ENCODE data around the gene MYT1. TPM values are rescaled to one million over a fixed set of nuclear protein-coding genes. Genes with fewer than 3 reads are reported as not detected.

MYT1 gene
- total RNA-seq, 1 experiment from 2014 or later = 2.0 TPM

DNA sequence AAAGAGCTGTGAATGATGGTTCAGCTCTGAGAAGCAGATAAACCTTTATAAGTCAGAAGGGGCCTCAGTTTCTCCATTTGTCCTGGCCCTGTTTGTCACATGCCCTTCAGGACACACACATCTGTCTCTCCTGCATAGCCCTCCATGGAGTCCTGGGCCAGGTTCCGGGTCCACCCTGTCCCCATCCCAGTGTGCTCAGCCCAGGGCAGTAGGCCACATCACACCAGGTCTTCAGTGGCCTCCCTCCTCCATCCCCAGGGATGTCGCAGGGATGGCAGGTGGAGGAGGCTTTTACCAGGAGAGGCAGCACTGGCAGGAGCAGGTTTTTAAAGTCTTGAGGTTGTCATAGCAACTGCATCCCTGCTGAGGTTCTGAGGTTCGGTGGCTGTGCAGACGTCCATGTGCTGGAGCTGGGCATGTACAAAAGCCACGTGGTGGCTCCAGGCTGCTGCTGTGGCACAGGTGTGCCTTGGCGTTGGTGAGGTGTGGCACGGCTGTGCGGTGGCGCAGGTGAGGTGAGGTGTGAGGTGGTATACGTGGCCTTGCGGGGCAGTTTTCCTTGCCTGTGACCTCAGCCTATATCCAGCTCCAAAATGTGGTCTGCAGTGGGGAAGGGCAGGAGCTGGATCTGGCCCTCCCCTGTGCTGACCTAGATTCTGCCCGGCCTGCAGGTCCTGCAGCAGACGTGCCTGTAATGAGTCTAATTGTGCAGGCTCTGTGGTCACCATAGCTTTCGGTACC, 48.9 kb upstream of the MYT1 start (continued):
- TF ChIP-seq, protein P1, sequence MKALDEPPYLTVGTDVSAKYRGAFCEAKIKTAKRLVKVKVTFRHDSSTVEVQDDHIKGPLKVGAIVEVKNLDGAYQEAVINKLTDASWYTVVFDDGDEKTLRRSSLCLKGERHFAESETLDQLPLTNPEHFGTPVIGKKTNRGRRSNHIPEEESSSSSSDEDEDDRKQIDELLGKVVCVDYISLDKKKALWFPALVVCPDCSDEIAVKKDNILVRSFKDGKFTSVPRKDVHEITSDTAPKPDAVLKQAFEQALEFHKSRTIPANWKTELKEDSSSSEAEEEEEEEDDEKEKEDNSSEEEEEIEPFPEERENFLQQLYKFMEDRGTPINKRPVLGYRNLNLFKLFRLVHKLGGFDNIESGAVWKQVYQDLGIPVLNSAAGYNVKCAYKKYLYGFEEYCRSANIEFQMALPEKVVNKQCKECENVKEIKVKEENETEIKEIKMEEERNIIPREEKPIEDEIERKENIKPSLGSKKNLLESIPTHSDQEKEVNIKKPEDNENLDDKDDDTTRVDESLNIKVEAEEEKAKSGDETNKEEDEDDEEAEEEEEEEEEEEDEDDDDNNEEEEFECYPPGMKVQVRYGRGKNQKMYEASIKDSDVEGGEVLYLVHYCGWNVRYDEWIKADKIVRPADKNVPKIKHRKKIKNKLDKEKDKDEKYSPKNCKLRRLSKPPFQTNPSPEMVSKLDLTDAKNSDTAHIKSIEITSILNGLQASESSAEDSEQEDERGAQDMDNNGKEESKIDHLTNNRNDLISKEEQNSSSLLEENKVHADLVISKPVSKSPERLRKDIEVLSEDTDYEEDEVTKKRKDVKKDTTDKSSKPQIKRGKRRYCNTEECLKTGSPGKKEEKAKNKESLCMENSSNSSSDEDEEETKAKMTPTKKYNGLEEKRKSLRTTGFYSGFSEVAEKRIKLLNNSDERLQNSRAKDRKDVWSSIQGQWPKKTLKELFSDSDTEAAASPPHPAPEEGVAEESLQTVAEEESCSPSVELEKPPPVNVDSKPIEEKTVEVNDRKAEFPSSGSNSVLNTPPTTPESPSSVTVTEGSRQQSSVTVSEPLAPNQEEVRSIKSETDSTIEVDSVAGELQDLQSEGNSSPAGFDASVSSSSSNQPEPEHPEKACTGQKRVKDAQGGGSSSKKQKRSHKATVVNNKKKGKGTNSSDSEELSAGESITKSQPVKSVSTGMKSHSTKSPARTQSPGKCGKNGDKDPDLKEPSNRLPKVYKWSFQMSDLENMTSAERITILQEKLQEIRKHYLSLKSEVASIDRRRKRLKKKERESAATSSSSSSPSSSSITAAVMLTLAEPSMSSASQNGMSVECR (CRISPR knock-in tag; IDR thresholded peaks at IDR 0.05; ENCODE audit: borderline replicate concordance) = no peak
- TF ChIP-seq, protein P2, sequence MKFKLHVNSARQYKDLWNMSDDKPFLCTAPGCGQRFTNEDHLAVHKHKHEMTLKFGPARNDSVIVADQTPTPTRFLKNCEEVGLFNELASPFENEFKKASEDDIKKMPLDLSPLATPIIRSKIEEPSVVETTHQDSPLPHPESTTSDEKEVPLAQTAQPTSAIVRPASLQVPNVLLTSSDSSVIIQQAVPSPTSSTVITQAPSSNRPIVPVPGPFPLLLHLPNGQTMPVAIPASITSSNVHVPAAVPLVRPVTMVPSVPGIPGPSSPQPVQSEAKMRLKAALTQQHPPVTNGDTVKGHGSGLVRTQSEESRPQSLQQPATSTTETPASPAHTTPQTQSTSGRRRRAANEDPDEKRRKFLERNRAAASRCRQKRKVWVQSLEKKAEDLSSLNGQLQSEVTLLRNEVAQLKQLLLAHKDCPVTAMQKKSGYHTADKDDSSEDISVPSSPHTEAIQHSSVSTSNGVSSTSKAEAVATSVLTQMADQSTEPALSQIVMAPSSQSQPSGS (CRISPR knock-in tag; IDR thresholded peaks at IDR 0.05; ENCODE audit: borderline replicate concordance, low read depth) = no peak
- no peak for TF ChIP-seq MLX (CRISPR knock-in tag; IDR thresholded peaks at IDR 0.05)
- TF ChIP-seq ZNF263 (CRISPR knock-in tag; IDR thresholded peaks at IDR 0.05; ENCODE audit: low read depth) = no peak

DNA sequence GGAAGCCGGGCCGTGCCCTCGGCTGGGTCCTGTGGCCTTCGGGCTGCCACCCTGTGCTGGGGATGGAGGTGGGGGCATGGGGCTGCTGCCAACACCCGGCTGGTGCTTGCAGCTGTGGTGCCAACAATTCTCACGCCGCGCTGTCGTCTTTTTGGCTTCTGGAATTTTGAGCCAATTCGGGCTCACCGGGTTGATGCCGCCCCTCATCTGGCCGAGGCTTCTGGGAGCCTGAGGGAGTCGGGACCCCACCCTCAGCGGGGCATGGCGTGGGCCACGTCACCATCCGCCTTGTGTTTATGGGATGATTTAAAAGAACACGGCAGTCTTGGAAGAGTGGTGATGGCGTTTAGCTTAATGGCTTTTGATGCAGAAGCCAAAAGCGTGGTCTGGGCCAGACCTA, 48.2 kb upstream of the MYT1 start:
- Mint-ChIP-seq H3K9me3 (no peaks in the 10 kb centered on the region), H3K27ac (0 out of 2 replicates have a peak overlapping the region, but pooled peaks have one; percentile 36), H3K36me3 (no peaks in the 10 kb centered on the region), H3K4me3 (no peak overlapping the region), H3K4me1 (peaks cover 5% of the 10 kb centered on the region), H3K27me3 (ENCODE audit: low read depth) (no peaks in the 10 kb centered on the region)
- TF ChIP-seq OVOL2 (CRISPR knock-in tag; IDR thresholded peaks at IDR 0.05; ENCODE audit: borderline replicate concordance) = no peak
- TF ChIP-seq MAX (CRISPR knock-in tag; IDR thresholded peaks at IDR 0.05) = no peak
- TF ChIP-seq SMAD3 (CRISPR knock-in tag; IDR thresholded peaks at IDR 0.05; ENCODE audit: borderline replicate concordance) = no peak
- TF ChIP-seq IRF2 (CRISPR knock-in tag; IDR thresholded peaks at IDR 0.05; ENCODE audit: borderline replicate concordance, low read depth) = no peak
- TF ChIP-seq, protein P3, sequence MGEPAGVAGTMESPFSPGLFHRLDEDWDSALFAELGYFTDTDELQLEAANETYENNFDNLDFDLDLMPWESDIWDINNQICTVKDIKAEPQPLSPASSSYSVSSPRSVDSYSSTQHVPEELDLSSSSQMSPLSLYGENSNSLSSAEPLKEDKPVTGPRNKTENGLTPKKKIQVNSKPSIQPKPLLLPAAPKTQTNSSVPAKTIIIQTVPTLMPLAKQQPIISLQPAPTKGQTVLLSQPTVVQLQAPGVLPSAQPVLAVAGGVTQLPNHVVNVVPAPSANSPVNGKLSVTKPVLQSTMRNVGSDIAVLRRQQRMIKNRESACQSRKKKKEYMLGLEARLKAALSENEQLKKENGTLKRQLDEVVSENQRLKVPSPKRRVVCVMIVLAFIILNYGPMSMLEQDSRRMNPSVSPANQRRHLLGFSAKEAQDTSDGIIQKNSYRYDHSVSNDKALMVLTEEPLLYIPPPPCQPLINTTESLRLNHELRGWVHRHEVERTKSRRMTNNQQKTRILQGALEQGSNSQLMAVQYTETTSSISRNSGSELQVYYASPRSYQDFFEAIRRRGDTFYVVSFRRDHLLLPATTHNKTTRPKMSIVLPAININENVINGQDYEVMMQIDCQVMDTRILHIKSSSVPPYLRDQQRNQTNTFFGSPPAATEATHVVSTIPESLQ (CRISPR knock-in tag; IDR thresholded peaks at IDR 0.05) = no peak
- TF ChIP-seq FOXP1 (CRISPR knock-in tag; IDR thresholded peaks at IDR 0.05; ENCODE audit: borderline replicate concordance) = no peak
- no peak for TF ChIP-seq AFF4 (CRISPR knock-in tag; IDR thresholded peaks at IDR 0.05; ENCODE audit: borderline replicate concordance)
- no peak for TF ChIP-seq FOXK1 (CRISPR knock-in tag; IDR thresholded peaks at IDR 0.05)
- TF ChIP-seq PREB (CRISPR knock-in tag; IDR thresholded peaks at IDR 0.05; ENCODE audit: borderline replicate concordance) = no peak
- no peak for TF ChIP-seq TEAD1 (CRISPR knock-in tag; IDR thresholded peaks at IDR 0.05)
- no peak for TF ChIP-seq ZNF232 (CRISPR knock-in tag; IDR thresholded peaks at IDR 0.05)
- TF ChIP-seq PRDM15 (CRISPR knock-in tag; IDR thresholded peaks at IDR 0.05) = no peak
- no peak for DNase-seq (ENCODE audit: low spot score)
- no peak for ATAC-seq
- ChIA-PET POLR2A (no interaction called here), CTCF (interaction anchor here (1.3 to 5.9 kb wide), 4 partner anchors 14 to 46 kb away, joined by 4 to 30 read pairs (median 12); partner anchors contain the start of gene LKAAEAR1)
